Tibial nerve (tissue), 4 donors: Measurements from ENCODE around the gene MAGEF1. TPM values are rescaled to one million over a fixed set of nuclear protein-coding genes. Genes with fewer than 3 reads are reported as not detected.

Source experiments
- DNase-seq, 2 donors: peaks; one replicate each; pipeline ENCODE4 v3.0.0-alpha.2; 2019; ENCODE audit warnings: low spot score in 2 of 2
- H3K27ac ChIP-seq, 4 donors: fragments of 200-600 bp; sonication (generic) in 3 of 4; one replicate each; pipeline ENCODE4 v1.5.1; 2017 to 2019; ENCODE audit warnings: mild to moderate bottlenecking in 1 of 4
- H3K27me3 ChIP-seq, 2 donors: fragments of 200-600 bp; sonication (generic) in 1 of 2; one replicate each; pipeline versions ENCODE4 v1.5.1 to v1.6.0; 2017 to 2019
- H3K36me3 ChIP-seq, 3 donors: fragments of 200-600 bp; sonication (generic); one replicate each; pipeline ENCODE4 v1.5.1; 2018 to 2019
- H3K4me1 ChIP-seq, 4 donors: fragments of 200-600 bp; sonication (generic) in 3 of 4; one replicate each; pipeline ENCODE4 v1.5.1; 2017 to 2019
- H3K4me3 ChIP-seq, 4 donors: fragments of 200-600 bp; sonication (generic) in 3 of 4; one replicate each; pipeline ENCODE4 v1.5.1; 2017 to 2019; ENCODE audit warnings: mild to moderate bottlenecking in 1 of 4, moderate library complexity in 1 of 4
- H3K9me3 ChIP-seq, 4 donors: fragments of 200-600 bp; sonication (generic) in 3 of 4; one replicate each; pipeline ENCODE4 v1.5.1; 2017 to 2019
- EP300 ChIP-seq, 2 donors: sonication (generic); formaldehyde crosslinking; IDR thresholded peaks; one replicate each; pipeline ENCODE4 v1.6.1; 2017; ENCODE audit warnings: antibody characterized with exemption in 2 of 2, mild to moderate bottlenecking in 1 of 2
- POLR2A ChIP-seq, 2 donors: fragments of 450-650 bp; IDR thresholded peaks; one replicate each; pipeline ENCODE4 v1.6.1; 2017; ENCODE audit warnings: antibody characterized with exemption in 2 of 2, mild to moderate bottlenecking in 2 of 2, moderate library complexity in 2 of 2
- WGBS, 2 donors: methylation state at CpG; one replicate each; pipeline ENCODE4 v1.1.5; 2018; 5-methylcytosine and 5-hydroxymethylcytosine counted together
- total RNA-seq, 4 donors: library from RNA; depleted of rRNA; stranded (reverse); fragments of >200 nt; gene quantifications; one replicate each; pipeline ENCODE4 v1.1.0, GENCODE V29; 2016
- TF ChIP-seq, protein P1 (sequence below), 5 experiments: fragments of 200-600 bp in 3 of 5; fragments of 450-650 bp in 2 of 5; sonication (generic) in 3 of 5; IDR thresholded peaks; one replicate each; pipeline ENCODE4 v1.5.1; 2016 to 2019; ENCODE audit warnings: antibody characterized with exemption in 5 of 5, mild to moderate bottlenecking in 3 of 5, moderate library complexity in 2 of 5

The MAGEF1 gene
- total RNA-seq, 4 donors from 2014 or later = 29.6 to 48.1 (median 42.4) TPM

DNA sequence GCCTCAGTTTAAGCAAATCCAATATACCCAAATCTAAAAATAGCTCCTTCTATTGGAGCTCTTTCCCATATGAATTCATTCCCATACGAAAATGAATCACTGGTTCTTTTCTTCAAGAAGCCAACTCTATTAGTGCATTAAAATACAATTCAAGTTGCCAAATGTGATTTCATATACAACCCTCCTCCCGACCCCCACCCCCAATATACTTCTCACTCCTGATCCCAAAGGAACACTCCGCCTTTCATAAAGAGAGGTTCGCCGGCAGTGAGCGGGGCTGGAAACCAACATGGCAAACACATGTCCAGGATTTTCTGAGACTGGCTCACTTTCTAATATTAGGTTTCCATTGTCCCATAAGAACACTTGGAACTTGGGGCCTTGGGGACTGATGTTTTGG lies 48.5 kb downstream of the MAGEF1 start:
- H3K27ac ChIP-seq = no peak overlapping the region
- peaks cover 0 to 18% (median 2%) of the 10 kb centered on the region in 4 donors for H3K4me1 ChIP-seq
- DNase-seq = no peak
- H3K27me3 ChIP-seq = no peaks in the 10 kb centered on the region
- TF ChIP-seq EP300 (IDR thresholded peaks at IDR 0.05) (no peak), POLR2A (IDR thresholded peaks at IDR 0.05) (no peak)
- TF ChIP-seq, protein P1, sequence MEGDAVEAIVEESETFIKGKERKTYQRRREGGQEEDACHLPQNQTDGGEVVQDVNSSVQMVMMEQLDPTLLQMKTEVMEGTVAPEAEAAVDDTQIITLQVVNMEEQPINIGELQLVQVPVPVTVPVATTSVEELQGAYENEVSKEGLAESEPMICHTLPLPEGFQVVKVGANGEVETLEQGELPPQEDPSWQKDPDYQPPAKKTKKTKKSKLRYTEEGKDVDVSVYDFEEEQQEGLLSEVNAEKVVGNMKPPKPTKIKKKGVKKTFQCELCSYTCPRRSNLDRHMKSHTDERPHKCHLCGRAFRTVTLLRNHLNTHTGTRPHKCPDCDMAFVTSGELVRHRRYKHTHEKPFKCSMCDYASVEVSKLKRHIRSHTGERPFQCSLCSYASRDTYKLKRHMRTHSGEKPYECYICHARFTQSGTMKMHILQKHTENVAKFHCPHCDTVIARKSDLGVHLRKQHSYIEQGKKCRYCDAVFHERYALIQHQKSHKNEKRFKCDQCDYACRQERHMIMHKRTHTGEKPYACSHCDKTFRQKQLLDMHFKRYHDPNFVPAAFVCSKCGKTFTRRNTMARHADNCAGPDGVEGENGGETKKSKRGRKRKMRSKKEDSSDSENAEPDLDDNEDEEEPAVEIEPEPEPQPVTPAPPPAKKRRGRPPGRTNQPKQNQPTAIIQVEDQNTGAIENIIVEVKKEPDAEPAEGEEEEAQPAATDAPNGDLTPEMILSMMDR (IDR thresholded peaks at IDR 0.05) = no peak
- H3K36me3 ChIP-seq = no peaks in the 10 kb centered on the region
- no peaks in the 10 kb centered on the region for H3K9me3 ChIP-seq
- H3K4me3 ChIP-seq = no peak overlapping the region
- WGBS, 2 donors = 75 to 79% methylated on average over 6 of the region's 6 CpGs

DNA sequence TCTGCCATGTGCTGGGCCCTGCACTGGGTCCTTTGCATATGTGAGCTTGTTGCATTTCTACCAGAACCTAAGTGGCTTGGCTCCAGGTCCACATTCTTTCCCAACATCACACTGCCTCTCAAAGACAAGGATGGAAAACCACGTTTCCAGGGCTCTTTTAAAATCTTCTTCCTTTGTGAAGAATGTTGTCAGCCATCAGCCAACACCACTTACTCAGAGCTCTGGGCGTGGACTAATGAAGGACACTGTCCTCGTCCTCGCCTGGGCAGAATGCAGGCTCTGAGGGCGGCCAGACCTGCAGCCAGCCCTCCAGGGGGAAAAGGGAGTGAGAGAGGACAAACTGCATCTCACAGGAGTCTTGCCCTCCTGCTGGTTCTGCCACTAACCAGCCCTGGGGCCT lies 49.7 kb downstream of the MAGEF1 start:
- peaks cover 0 to 20% (median 2%) of the 10 kb centered on the region in 4 donors for H3K4me1 ChIP-seq
- no peak overlapping the region for H3K27ac ChIP-seq
- H3K36me3 ChIP-seq = no peaks in the 10 kb centered on the region
- WGBS, 2 donors = 63 to 67% methylated on average over 5 of the region's 5 CpGs
- H3K9me3 ChIP-seq = no peaks in the 10 kb centered on the region
- no peaks in the 10 kb centered on the region for H3K27me3 ChIP-seq
- no peak for TF ChIP-seq POLR2A (IDR thresholded peaks at IDR 0.05)
- TF ChIP-seq, protein P1 (IDR thresholded peaks at IDR 0.05) = no peak
- TF ChIP-seq EP300 (IDR thresholded peaks at IDR 0.05) = no peak
- DNase-seq = no peak
- H3K4me3 ChIP-seq = no peak overlapping the region

DNA sequence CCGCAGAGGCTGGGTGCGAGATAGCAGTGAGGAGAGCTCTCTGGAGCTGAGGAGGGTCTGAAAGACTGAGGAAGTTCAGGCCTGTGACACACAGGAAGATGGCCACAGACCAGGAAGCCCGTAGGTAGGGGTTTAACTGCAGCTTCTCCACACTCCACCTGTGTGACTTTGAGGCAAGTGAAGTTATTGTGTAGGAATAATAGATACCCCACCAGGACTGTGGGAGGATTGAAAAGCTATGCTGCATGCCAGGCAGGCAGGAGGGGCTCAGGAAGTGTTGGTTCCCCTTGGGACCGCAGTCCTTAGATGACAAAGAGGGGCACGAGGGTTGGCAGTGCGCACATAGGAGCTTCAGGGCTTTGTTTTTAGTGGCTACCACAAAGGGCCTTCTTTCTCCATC lies 50.9 kb downstream of the MAGEF1 start:
- Histone ChIP-seq H3K27ac (no peak overlapping the region), H3K4me3 (no peak overlapping the region), H3K9me3 (no peaks in the 10 kb centered on the region), H3K36me3 (no peaks in the 10 kb centered on the region), H3K4me1 (peaks cover 0 to 30% (median 7%) of the 10 kb centered on the region in 4 donors), H3K27me3 (no peaks in the 10 kb centered on the region)
- DNase-seq = no peak
- TF ChIP-seq EP300 (IDR thresholded peaks at IDR 0.05) = no peak
- TF ChIP-seq POLR2A (IDR thresholded peaks at IDR 0.05) = no peak
- TF ChIP-seq, protein P1 (IDR thresholded peaks at IDR 0.05) = no peak
- 82 to 88% methylated on average over 6 of the region's 6 CpGs for WGBS, 2 donors

Other genes with a start within 250 kb of the MAGEF1 start
- 10 to 100 TPM in 1 of 4 donors, 1 to 10 TPM in 3; 4.8 to 13.8 (median 5.9) TPM for gene EPHB3, start 150.3 kb downstream of the MAGEF1 start, total RNA-seq
- gene VPS8, start 100.1 kb upstream of the MAGEF1 start, total RNA-seq = 10 to 100 TPM; 46.3 to 76.9 (median 59.3) TPM